Measurements from ENCODE around the gene ACTG2. TPM values are rescaled to one million over a fixed set of nuclear protein-coding genes. Genes with fewer than 3 reads are reported as not detected.

Gene ACTG2
- polyA plus RNA-seq, 3 donors: not detected

DNA sequence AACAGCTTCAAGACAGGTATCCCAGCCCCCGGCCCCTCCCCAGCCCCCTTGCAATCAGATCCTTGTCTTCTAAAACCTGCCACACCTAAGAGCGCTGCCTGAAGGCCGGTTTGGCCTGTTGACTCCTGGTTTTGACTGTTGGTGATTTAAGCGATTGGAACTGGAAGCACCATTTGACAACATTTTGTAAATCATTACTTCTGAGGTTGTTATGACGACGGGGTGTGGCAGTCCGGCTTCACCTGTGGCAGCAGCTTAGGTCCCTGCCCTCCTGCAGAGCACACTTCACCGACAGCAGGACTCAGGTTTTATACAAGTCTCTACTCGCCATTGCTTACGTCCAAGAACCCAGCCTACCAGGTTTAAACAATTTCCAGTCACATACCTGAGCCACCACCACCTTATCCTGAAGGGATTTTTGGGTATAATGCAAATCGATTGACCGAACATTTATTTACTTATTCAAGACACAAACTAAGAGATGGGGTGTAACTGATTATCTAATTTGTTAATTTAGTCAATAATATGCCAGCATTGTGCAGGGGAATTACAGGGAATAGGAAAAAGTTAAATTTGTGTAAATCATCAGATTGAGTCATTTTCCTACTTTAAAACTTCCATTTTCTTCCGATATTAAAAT is 33.2 kb downstream of the ACTG2 start:
- H3K4me3 ChIP-seq (replicated peaks in 1 of 3; ENCODE audit: low read depth in 2 of 3, low read length in 3 of 3): peak overlapping the region; percentile 60 to 76 (median 74)
- peak overlapping the region in 1 of 2 donors; percentile 98 for H3K27ac ChIP-seq (ENCODE audit: low read depth in 1 of 2, low read length in 2 of 2)
- no peaks in the 10 kb centered on the region for H3K27me3 ChIP-seq (ENCODE audit: control insufficient read depth in 2 of 2, insufficient read depth in 2 of 2, low read length in 2 of 2)
- H3K79me2 ChIP-seq (ENCODE audit: insufficient read depth, low read length): peaks cover 49% of the 10 kb centered on the region
- WGBS (ENCODE audit: insufficient coverage): 96% methylated on average over 5 of the region's 13 CpGs
- H3K4me2 ChIP-seq (replicated peaks; ENCODE audit: extremely low read depth, low read length, poor library complexity, severe bottlenecking): peak overlapping the region; percentile 77
- peaks cover 53% of the 10 kb centered on the region for H3K4me1 Mint-ChIP-seq
- H3K9me3 ChIP-seq (replicated peaks in 1 of 2; ENCODE audit: control insufficient read depth in 1 of 2, insufficient read depth in 1 of 2, low read length in 2 of 2): no peaks in the 10 kb centered on the region
- TF ChIP-seq, protein P1, sequence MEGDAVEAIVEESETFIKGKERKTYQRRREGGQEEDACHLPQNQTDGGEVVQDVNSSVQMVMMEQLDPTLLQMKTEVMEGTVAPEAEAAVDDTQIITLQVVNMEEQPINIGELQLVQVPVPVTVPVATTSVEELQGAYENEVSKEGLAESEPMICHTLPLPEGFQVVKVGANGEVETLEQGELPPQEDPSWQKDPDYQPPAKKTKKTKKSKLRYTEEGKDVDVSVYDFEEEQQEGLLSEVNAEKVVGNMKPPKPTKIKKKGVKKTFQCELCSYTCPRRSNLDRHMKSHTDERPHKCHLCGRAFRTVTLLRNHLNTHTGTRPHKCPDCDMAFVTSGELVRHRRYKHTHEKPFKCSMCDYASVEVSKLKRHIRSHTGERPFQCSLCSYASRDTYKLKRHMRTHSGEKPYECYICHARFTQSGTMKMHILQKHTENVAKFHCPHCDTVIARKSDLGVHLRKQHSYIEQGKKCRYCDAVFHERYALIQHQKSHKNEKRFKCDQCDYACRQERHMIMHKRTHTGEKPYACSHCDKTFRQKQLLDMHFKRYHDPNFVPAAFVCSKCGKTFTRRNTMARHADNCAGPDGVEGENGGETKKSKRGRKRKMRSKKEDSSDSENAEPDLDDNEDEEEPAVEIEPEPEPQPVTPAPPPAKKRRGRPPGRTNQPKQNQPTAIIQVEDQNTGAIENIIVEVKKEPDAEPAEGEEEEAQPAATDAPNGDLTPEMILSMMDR (IDR thresholded peaks at IDR 0.05): no peak
- no peak overlapping the region for H3K9ac ChIP-seq (ENCODE audit: insufficient read depth, low read length, poor library complexity, severe bottlenecking)
- H3K36me3 ChIP-seq (replicated peaks in 1 of 2; ENCODE audit: control insufficient read depth in 1 of 2, insufficient read depth in 2 of 2, low read length in 2 of 2): no peaks in the 10 kb centered on the region
- no peak for DNase-seq
- peaks cover 3% of the 10 kb centered on the region for H4K20me1 ChIP-seq (ENCODE audit: insufficient read depth, low read length)
- peaks cover 0 to 1% (median 0%) of the 10 kb centered on the region in 3 donors for H3K27me3 Mint-ChIP-seq (ENCODE audit: low read depth in 3 of 3)
- no peak overlapping the region for H3K4me3 Mint-ChIP-seq
- intact Hi-C loops (cut with micrococcal nuclease): loop anchor here in 1 of 2 donors (5.0 to 10.0 kb wide), 2 partner anchors 56 to 269 kb away; partner anchors contain the start of genes MTHFD2 and TET3
- H3K4me1 ChIP-seq (ENCODE audit: control insufficient read depth in 1 of 2, insufficient read depth in 2 of 2, low read length in 2 of 2): peaks cover 56 to 70% of the 10 kb centered on the region in 2 donors
- peaks cover 3 to 6% of the 10 kb centered on the region in 2 donors for H3K36me3 Mint-ChIP-seq
- peaks cover 0 to 5% (median 0%) of the 10 kb centered on the region in 7 donors for H3K9me3 Mint-ChIP-seq
- peak overlapping the region; percentile 69 to 99 (median 98) for H3K27ac Mint-ChIP-seq
- H2AFZ ChIP-seq (ENCODE audit: insufficient read depth, low read depth, low read length, poor library complexity, severe bottlenecking): no peak overlapping the region

DNA sequence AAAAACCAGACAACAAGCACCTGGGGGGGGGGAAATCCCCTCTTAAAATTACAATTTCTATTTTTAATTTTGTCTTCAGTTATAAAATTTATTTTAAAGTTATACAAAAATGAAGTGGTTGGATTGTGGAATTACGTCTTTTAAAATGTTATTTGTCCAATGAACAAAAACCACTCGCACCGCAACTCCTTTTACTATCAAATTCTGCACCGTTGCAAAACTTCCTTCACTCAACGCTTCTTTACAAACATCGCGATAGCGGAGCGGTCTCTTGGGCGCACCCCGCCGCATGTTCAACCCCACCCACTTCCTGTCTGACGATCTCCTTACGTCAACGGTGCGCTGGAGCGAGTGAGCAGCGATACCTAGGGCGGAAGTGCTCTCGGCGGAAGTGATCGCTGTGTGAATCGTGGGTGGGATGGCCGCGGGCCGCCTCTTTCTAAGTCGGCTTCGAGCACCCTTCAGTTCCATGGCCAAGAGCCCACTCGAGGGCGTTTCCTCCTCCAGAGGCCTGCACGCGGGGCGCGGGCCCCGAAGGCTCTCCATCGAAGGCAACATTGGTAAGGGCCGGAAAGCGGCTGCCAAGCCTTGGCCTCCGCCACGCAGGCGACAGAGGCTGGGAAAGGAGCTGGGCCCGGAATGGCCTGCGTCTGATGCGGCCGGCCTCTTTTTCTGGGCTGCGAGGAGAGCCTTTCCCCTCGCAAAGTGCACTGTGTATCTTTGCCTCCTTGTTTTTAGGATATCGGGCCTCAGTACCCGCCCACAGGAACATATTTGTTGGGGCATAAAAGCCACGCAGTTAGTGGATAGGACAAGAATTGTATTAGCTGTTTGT is 33.9 kb downstream of the ACTG2 start, which contains the start of gene DGUOK:
DGUOK (plus strand) TSS at position 388 of the 835 bp plus-strand sequence; CDS start at position 419, 31 bp downstream.
- Histone ChIP-seq H3K36me3 (replicated peaks in 1 of 2; ENCODE audit: control insufficient read depth in 1 of 2, insufficient read depth in 2 of 2, low read length in 2 of 2) (peaks cover 0 to 6% of the 10 kb centered on the region in 2 donors), H4K20me1 (ENCODE audit: insufficient read depth, low read length) (peaks cover 7% of the 10 kb centered on the region), H3K79me2 (ENCODE audit: insufficient read depth, low read length) (peaks cover 56% of the 10 kb centered on the region), H3K4me3 (replicated peaks in 1 of 3; ENCODE audit: low read depth in 2 of 3, low read length in 3 of 3) (peak within 1 kb of the TSS; percentile 60 to 76 (median 74)), H3K4me1 (ENCODE audit: control insufficient read depth in 1 of 2, insufficient read depth in 2 of 2, low read length in 2 of 2) (peaks cover 53 to 72% of the 10 kb centered on the region in 2 donors), H3K27me3 (ENCODE audit: control insufficient read depth in 2 of 2, insufficient read depth in 2 of 2, low read length in 2 of 2) (no peaks in the 10 kb centered on the region), H3K4me2 (replicated peaks; ENCODE audit: extremely low read depth, low read length, poor library complexity, severe bottlenecking) (peak within 1 kb of the TSS; percentile 77), H3K9ac (ENCODE audit: insufficient read depth, low read length, poor library complexity, severe bottlenecking) (peak within 1 kb of the TSS; percentile 92), H3K27ac (ENCODE audit: low read depth in 1 of 2, low read length in 2 of 2) (peak within 1 kb of the TSS; percentile 98), H3K9me3 (replicated peaks in 1 of 2; ENCODE audit: control insufficient read depth in 1 of 2, insufficient read depth in 1 of 2, low read length in 2 of 2) (no peaks in the 10 kb centered on the region), H2AFZ (ENCODE audit: insufficient read depth, low read depth, low read length, poor library complexity, severe bottlenecking) (peak within 1 kb of the TSS; percentile 66)
- peaks cover 0 to 2% (median 0%) of the 10 kb centered on the region in 3 donors for H3K27me3 Mint-ChIP-seq (ENCODE audit: low read depth in 3 of 3)
- intact Hi-C loops (cut with micrococcal nuclease): loop anchor here in 1 of 2 donors (5.0 to 10.0 kb wide), 2 partner anchors 56 to 268 kb away; partner anchors contain the start of genes MTHFD2 and TET3
- DNase-seq: peak; percentile 99 to 100 (median 99)
- H3K9me3 Mint-ChIP-seq: peaks cover 0 to 5% (median 0%) of the 10 kb centered on the region in 7 donors
- H3K4me3 Mint-ChIP-seq: peak within 1 kb of the TSS; percentile 80 to 92
- WGBS (ENCODE audit: insufficient coverage): under 1% methylated on average over 46 of the region's 50 CpGs
- TF ChIP-seq, protein P1 (IDR thresholded peaks at IDR 0.05): no peak
- H3K4me1 Mint-ChIP-seq: peaks cover 59% of the 10 kb centered on the region
- H3K36me3 Mint-ChIP-seq: peaks cover 10 to 13% of the 10 kb centered on the region in 2 donors
- H3K27ac Mint-ChIP-seq: peak within 1 kb of the TSS; percentile 97 to 99 (median 98)

Data from CD14-positive monocyte (primary cell).